Testis (tissue), 3 donors: ENCODE data around the gene AJUBA. TPM values are rescaled to one million over a fixed set of nuclear protein-coding genes. Genes with fewer than 3 reads are reported as not detected.
A peak's percentile ranks its signal among the peaks of the same experiment; 100 is the strongest.
"Not testable (repeated sequence)": the region's sequence is repeated elsewhere in the genome, so short reads cannot be mapped to it uniquely, and the experiment has no call there.

Experiments
- DNase-seq: peaks from one replicate; pipeline ENCODE4 v3.0.0-alpha.2; 2019
- H3K27ac ChIP-seq, 2 donors: fragments of 200-600 bp; sonication (generic); one replicate each; pipeline ENCODE4 v1.5.1; 2019
- H3K27me3 ChIP-seq: fragments of 200-600 bp; sonication (generic); one replicate; pipeline ENCODE4 v1.5.1; 2019
- H3K36me3 ChIP-seq: fragments of 200-600 bp; sonication (generic); one replicate; pipeline ENCODE4 v1.5.1; 2017; ENCODE audit warnings: low read depth; ENCODE audit errors: missing control alignments
- H3K4me1 ChIP-seq: fragments of 200-600 bp; sonication (generic); one replicate; pipeline ENCODE4 v1.5.1; 2019
- H3K4me3 ChIP-seq, 2 donors: fragments of 200-600 bp; sonication (generic); one replicate each; pipeline ENCODE4 v1.5.1; 2017 to 2019
- H3K9me3 ChIP-seq: fragments of 200-600 bp; sonication (generic); one replicate; pipeline ENCODE4 v1.5.1; 2017
- POLR2A ChIP-seq: fragments of 450-650 bp; IDR thresholded peaks from one replicate; pipeline ENCODE4 v1.6.1; 2017; ENCODE audit warnings: antibody characterized with exemption, mild to moderate bottlenecking, moderate library complexity
- WGBS, 2 donors: methylation state at CpG; one replicate each; pipeline ENCODE4 v1.1.5; 2018; 5-methylcytosine and 5-hydroxymethylcytosine counted together
- intact Hi-C: fragments of 100-400 bp; cut with DNase I; formaldehyde crosslinking; loops from one replicate; pipeline ENCODE4 v1.15.1; 2023; ENCODE audit warnings: low total_unique reads
- polyA plus RNA-seq: library from polyadenylated mRNA; stranded (reverse); fragments of 350-450 nt; fragmentation: Illumina TruSeq; extraction: RNeasy Lipid Tissue Mini Kit (QIAGEN cat#74804); gene quantifications from one replicate; pipeline ENCODE4 v1.2.3, GENCODE V29; 2014; ENCODE audit warnings: low read depth, low replicate concordance; ENCODE audit not compliant: insufficient read depth
- total RNA-seq, 2 donors: library from RNA; depleted of rRNA; stranded (reverse); fragments of >200 nt; gene quantifications; one replicate each; pipeline ENCODE4 v1.2.3, GENCODE V29; 2016
- TF ChIP-seq, protein P1 (sequence below), 3 experiments: fragments of 450-650 bp in 2 of 3; fragments of 200-600 bp in 1 of 3; sonication (generic) in 1 of 3; IDR thresholded peaks; one replicate each; pipeline ENCODE4 v1.5.1; 2016 to 2019; ENCODE audit warnings: antibody characterized with exemption in 3 of 3, mild to moderate bottlenecking in 2 of 3, moderate library complexity in 1 of 3

The AJUBA gene
- total and polyA plus RNA-seq, 3 donors from 2014 or later = 11.3 to 12.8 (median 11.9) TPM

DNA sequence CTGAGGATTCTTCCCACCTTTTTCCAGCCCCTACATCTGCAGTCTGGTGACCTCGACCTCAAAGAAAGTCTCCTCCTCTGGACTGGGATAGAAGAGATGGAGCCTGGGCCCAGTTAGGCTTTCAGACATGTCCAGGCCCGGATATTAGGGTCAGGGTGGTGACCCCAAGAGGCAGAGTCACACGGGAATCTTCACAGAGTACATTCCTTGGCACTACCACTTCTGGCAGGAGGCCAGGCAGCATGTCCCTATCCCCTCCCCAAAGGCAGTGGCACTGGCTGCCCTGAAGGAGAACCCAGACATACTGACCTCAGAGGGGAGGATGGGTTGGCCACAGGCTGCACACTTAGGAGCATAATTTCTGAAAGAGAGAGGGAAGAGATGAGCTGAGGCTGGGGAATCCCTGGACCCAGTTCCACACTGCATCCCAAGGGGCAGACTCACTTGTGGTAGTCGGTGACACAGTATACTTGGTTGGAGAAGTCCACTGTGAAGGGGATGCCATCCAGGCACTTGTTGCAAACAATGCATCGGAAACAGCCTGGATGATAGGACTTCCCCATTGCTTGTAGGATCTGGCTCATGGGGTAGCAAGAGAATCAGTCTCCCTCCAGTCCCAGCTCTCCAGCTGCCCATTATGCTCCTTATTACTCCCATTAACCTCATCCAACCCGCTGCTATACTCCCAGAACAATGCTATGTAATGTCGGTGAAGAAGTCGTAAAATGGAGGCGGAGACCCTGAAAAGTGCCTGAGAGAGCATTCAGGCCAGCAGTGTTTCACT, 7.6 kb downstream of the AJUBA start:
- Histone ChIP-seq H3K4me3 (no peak overlapping the region), H3K36me3 (no peaks in the 10 kb centered on the region), H3K4me1 (peaks cover 11% of the 10 kb centered on the region), H3K27ac (no peak overlapping the region), H3K27me3 (no peaks in the 10 kb centered on the region), H3K9me3 (no peaks in the 10 kb centered on the region)
- intact Hi-C loops = no loop called here
- DNase-seq = no peak
- TF ChIP-seq POLR2A = no peak
- TF ChIP-seq, protein P1, sequence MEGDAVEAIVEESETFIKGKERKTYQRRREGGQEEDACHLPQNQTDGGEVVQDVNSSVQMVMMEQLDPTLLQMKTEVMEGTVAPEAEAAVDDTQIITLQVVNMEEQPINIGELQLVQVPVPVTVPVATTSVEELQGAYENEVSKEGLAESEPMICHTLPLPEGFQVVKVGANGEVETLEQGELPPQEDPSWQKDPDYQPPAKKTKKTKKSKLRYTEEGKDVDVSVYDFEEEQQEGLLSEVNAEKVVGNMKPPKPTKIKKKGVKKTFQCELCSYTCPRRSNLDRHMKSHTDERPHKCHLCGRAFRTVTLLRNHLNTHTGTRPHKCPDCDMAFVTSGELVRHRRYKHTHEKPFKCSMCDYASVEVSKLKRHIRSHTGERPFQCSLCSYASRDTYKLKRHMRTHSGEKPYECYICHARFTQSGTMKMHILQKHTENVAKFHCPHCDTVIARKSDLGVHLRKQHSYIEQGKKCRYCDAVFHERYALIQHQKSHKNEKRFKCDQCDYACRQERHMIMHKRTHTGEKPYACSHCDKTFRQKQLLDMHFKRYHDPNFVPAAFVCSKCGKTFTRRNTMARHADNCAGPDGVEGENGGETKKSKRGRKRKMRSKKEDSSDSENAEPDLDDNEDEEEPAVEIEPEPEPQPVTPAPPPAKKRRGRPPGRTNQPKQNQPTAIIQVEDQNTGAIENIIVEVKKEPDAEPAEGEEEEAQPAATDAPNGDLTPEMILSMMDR (IDR thresholded peaks at IDR 0.05) = no peak
- WGBS, 2 donors = 69 to 75% methylated on average over 9 of the region's 9 CpGs

DNA sequence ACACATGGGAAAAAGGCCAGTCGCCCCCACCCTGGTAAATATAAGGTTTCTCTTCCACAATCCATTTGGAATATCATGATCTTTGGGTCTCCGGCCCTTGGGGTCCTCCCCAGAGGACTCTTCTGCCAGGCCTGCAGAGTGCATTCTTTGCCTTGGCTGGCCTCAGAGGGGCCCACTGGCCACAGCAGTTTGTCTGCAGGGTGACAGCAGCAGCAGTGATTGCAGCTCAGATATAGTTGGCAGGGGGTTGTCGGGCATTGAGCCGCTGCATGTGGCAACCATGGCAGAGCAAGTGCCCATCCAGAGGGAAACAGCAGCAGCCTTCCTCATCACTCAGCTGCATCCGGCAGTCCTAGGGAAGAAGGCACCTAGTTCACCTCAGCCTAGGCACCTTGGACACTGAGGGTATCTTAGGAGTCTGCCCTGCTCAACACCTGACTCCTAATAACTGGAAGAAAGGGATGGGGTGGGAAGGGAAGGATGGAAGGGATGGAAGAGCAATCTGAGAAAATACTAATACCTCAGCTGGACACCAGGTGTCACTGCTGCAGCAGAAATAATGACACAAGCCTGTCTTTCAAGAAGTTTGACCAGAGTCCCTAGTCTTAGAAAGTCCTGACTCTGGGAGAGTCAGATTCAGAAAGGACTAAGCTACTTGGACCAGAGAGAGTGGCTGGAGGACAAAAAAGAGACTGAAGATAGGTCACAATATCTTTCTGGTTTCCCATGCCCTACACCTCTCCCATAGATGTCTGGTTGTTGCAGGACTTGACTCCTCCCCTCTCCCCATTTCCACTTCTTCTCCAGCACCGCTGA, 8.9 kb downstream of the AJUBA start:
- DNase-seq = peak; percentile 64
- intact Hi-C loops = no loop called here
- H3K27me3 ChIP-seq = no peaks in the 10 kb centered on the region
- peaks cover 10% of the 10 kb centered on the region for H3K4me1 ChIP-seq
- H3K36me3 ChIP-seq = no peaks in the 10 kb centered on the region
- no peak for TF ChIP-seq POLR2A
- TF ChIP-seq, protein P1 (IDR thresholded peaks at IDR 0.05) = peak; percentile 59 to 76 (median 69)
- WGBS, 2 donors = 86 to 94% methylated on average over 4 to 6 of the region's 6 CpGs
- no peaks in the 10 kb centered on the region for H3K9me3 ChIP-seq
- no peak overlapping the region for H3K27ac ChIP-seq
- H3K4me3 ChIP-seq = no peak overlapping the region

DNA sequence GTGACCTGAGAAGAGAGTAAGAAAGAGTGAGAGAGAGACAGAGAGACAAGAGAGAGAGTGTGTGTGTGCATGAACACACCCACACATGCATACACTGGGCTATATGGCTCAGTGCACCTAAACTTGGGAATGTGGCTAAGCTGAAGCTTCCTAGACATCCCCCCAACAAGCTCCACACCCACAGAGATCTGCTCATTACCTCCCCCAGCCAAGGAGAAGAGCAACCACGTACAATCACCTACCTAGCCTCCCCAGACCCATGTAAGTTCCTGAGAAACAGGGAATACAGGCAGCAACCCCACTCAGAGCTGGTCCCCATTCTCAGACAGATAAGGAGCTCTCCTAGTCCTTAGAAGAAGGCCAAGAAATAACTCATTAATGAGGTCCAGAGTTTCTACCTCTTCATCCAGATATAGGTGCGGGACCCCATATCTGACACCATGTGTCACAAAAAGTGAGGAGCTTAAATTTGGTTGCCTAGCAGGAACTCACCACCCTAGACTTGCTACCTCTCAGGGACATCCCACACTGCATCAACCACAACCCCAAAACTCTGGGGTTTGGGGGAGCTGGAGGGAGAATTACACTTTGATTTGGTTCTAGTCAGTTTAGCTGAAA, 9.9 kb downstream of the AJUBA start:
- intact Hi-C loops = no loop called here
- peaks cover under 1% of the 10 kb centered on the region for H3K4me1 ChIP-seq
- TF ChIP-seq, protein P1 (IDR thresholded peaks at IDR 0.05) = no peak
- TF ChIP-seq POLR2A = no peak
- WGBS, 2 donors = 89 to 91% methylated on average over 2 of the region's 2 CpGs
- no peaks in the 10 kb centered on the region for H3K36me3 ChIP-seq
- no peaks in the 10 kb centered on the region for H3K27me3 ChIP-seq
- DNase-seq = no peak
- no peak overlapping the region for H3K27ac ChIP-seq
- H3K9me3 ChIP-seq = no peaks in the 10 kb centered on the region
- no peak overlapping the region for H3K4me3 ChIP-seq

DNA sequence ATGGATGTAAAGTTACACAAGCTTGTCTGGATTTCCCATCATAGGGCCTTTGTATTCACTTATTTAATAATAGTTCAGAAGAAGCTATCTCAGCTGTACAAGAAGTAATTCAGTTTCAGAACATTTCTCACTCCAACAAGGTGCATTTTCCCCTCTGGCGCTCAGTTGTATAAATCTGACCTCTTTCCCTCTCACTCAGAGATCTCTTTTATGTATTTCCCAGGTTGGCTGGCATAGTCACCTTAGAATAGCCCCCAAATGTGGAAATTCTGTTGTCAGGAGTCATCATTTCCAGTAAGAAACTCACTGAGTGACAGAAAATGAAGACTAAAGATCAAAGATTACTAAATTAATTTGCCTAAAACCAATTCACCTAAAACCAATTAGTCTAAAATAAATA, 11.2 kb downstream of the AJUBA start:
- no peak overlapping the region for H3K27ac ChIP-seq
- TF ChIP-seq POLR2A = no peak
- 94 to 100% methylated on average over 1 of the region's 1 CpG for WGBS, 2 donors
- H3K9me3 ChIP-seq = no peaks in the 10 kb centered on the region
- no peak for DNase-seq
- H3K36me3 ChIP-seq = no peaks in the 10 kb centered on the region
- H3K4me1 ChIP-seq = no peaks in the 10 kb centered on the region
- H3K4me3 ChIP-seq = no peak overlapping the region
- H3K27me3 ChIP-seq = no peaks in the 10 kb centered on the region
- intact Hi-C loops = no loop called here

DNA sequence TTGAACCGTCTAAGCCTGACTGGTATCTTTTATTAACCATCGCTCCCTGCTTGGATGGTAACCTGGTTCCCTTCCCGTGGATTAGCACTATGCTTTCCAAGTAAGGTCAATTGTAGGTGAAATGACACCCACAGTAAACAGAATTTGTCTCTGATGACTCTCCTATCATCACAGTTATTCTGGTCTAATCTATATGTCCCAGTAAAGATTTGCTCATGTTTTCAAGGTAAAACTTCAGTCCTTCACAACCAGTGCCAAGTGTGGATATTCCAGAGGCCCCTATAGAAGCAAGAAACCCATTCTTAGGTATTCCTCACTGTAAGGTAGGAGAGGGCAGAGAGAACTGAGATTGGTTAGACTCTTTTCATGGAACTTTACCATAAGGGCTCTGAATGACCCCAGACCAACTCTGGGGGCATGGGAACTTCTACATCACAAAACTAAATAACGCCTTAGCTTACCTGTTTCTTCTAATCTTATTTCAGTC, 15.5 kb downstream of the AJUBA start:
- no peak overlapping the region for H3K27ac ChIP-seq
- no peak for DNase-seq
- intact Hi-C loops = no loop called here
- no peak overlapping the region for H3K4me3 ChIP-seq
- no peaks in the 10 kb centered on the region for H3K9me3 ChIP-seq
- H3K27me3 ChIP-seq = no peaks in the 10 kb centered on the region
- no peaks in the 10 kb centered on the region for H3K4me1 ChIP-seq
- TF ChIP-seq, protein P1 (IDR thresholded peaks at IDR 0.05) = no peak
- TF ChIP-seq POLR2A = no peak
- 64% methylated on average over 4 of the region's 4 CpGs for WGBS, 2 donors
- H3K36me3 ChIP-seq = no peaks in the 10 kb centered on the region

DNA sequence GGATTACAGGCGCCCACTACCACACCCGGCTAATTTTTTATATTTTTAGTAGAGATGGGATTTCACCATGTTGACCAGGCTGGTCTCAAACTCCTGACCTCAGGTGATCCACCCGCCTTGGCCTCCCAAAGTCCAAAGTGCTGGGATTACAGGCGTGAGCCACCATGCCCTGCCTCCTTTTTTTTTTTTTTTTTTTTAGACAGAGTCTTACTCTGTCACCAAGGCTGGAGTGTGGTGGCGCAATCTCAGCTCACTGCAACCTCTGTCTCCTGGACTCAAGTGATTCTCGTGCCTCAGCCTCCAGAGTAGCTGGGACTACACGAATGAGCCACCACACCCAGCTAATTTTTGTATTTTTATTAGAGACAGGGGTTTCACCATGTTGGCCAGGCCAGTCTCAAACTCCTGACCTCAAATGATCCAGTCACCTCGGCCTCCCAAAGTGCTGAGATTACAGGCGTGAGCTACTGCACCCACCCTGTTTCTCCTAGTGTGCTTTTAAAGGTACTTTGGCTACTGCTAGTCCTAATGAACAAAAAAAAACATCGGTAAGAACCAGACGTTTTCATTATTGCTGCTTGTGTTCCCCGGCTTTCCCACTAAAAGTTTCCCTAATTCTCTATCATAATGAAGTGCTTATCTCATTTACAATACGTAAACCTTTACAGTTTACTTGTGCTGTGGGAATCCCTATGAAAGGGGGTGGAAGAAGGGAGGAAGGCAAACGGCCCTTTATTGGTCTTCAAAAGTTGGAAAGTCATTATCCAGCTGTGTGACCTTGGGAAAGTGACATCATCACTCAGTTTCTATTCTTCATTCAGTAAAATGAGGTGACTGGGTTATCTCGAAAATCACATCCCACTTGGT, 16.2 kb downstream of the AJUBA start:
- H3K4me1 ChIP-seq, intact Hi-C loops, H3K9me3 ChIP-seq, H3K4me3 ChIP-seq, H3K27ac ChIP-seq, H3K27me3 ChIP-seq, H3K36me3 ChIP-seq, DNase-seq: not testable (repeated sequence)
- WGBS, 2 donors = 63 to 64% methylated on average over 15 of the region's 15 CpGs
